ENCODE data around the gene YAP1.
"Not testable (repeated sequence)": the region's sequence is repeated elsewhere in the genome, so short reads cannot be mapped to it uniquely, and the experiment has no call there.

YAP1 gene

GRCh38 chr11:102260241-102260640, 150.0 kb downstream of the YAP1 start:
- no peaks in the 10 kb centered on the region for H3K9me2 ChIP-seq (replicated peaks; ENCODE audit: control insufficient read depth, low read length)
- TF ChIP-seq EZH2phosphoT487 (IDR thresholded peaks at IDR 0.05; ENCODE audit: borderline replicate concordance, low read length) (no peak), CTCF (IDR thresholded peaks at IDR 0.05; ENCODE audit: low read depth, low read length, poor library complexity, severe bottlenecking) (no peak)
- H3K36me3 ChIP-seq (ENCODE audit: control insufficient read depth, low read length): no peaks in the 10 kb centered on the region
- H3K4me3 ChIP-seq (ENCODE audit: low read length): no peak overlapping the region
- H3K4me2 ChIP-seq (ENCODE audit: low read length): no peak overlapping the region
- no peaks in the 10 kb centered on the region for H3K79me2 ChIP-seq (ENCODE audit: control insufficient read depth, low read length)
- H3K27me3 ChIP-seq (ENCODE audit: control insufficient read depth, low read length): peaks cover 4% of the 10 kb centered on the region; the same call in 1 of the 2 replicates
- no peaks in the 10 kb centered on the region for H3F3A ChIP-seq (ENCODE audit: control insufficient read depth, insufficient read depth)
- H3K9me3 ChIP-seq (ENCODE audit: control insufficient read depth, insufficient read depth, low read length): no peaks in the 10 kb centered on the region
- H3K4me1 ChIP-seq (ENCODE audit: control insufficient read depth, low read length): no peaks in the 10 kb centered on the region
- no peak overlapping the region for H3K27ac ChIP-seq (ENCODE audit: low read depth, low read length)
- no peaks in the 10 kb centered on the region for H4K20me1 ChIP-seq (ENCODE audit: control insufficient read depth, insufficient read depth, low read depth, low read length)

GRCh38 chr11:102263379-102264003, 153.2 kb downstream of the YAP1 start:
- Histone ChIP-seq H3K27me3 (ENCODE audit: control insufficient read depth, low read length) (peaks cover 10% of the 10 kb centered on the region; the same call in 1 of the 2 replicates), H3K36me3 (ENCODE audit: control insufficient read depth, low read length) (no peaks in the 10 kb centered on the region)
- TF ChIP-seq EZH2phosphoT487 (IDR thresholded peaks at IDR 0.05; ENCODE audit: borderline replicate concordance, low read length) (no peak), CTCF (IDR thresholded peaks at IDR 0.05; ENCODE audit: low read depth, low read length, poor library complexity, severe bottlenecking) (no peak)

GRCh38 chr11:102264704-102265103, 154.5 kb downstream of the YAP1 start:
- H3K79me2 ChIP-seq (ENCODE audit: control insufficient read depth, low read length); H3K36me3 ChIP-seq (ENCODE audit: control insufficient read depth, low read length); H3F3A ChIP-seq (ENCODE audit: control insufficient read depth, insufficient read depth); H4K20me1 ChIP-seq (ENCODE audit: control insufficient read depth, insufficient read depth, low read depth, low read length); H3K9me2 ChIP-seq (replicated peaks; ENCODE audit: control insufficient read depth, low read length); H3K9me3 ChIP-seq (ENCODE audit: control insufficient read depth, insufficient read depth, low read length); H3K4me3 ChIP-seq (ENCODE audit: low read length); H3K4me2 ChIP-seq (ENCODE audit: low read length); H3K27ac ChIP-seq (ENCODE audit: low read depth, low read length): not testable (repeated sequence)
- H3K27me3 ChIP-seq (ENCODE audit: control insufficient read depth, low read length): peaks cover 20% of the 10 kb centered on the region
- peaks cover 10% of the 10 kb centered on the region for H3K4me1 ChIP-seq (ENCODE audit: control insufficient read depth, low read length)

More at GRCh38 chr11:102263379-102264003, 153.2 kb downstream of the YAP1 start:
- H3K4me3 ChIP-seq (ENCODE audit: low read length): no peak overlapping the region
- no peaks in the 10 kb centered on the region for H3K9me3 ChIP-seq (ENCODE audit: control insufficient read depth, insufficient read depth, low read length)
- H3K9me2 ChIP-seq (replicated peaks; ENCODE audit: control insufficient read depth, low read length): no peaks in the 10 kb centered on the region
- H3K79me2 ChIP-seq (ENCODE audit: control insufficient read depth, low read length): no peaks in the 10 kb centered on the region
- no peaks in the 10 kb centered on the region for H3K4me1 ChIP-seq (ENCODE audit: control insufficient read depth, low read length)
- no peak overlapping the region for H3K4me2 ChIP-seq (ENCODE audit: low read length)
- no peak overlapping the region for H3K27ac ChIP-seq (ENCODE audit: low read depth, low read length)
- no peaks in the 10 kb centered on the region for H3F3A ChIP-seq (ENCODE audit: control insufficient read depth, insufficient read depth)
- no peaks in the 10 kb centered on the region for H4K20me1 ChIP-seq (ENCODE audit: control insufficient read depth, insufficient read depth, low read depth, low read length)

- Histone ChIP-seq H3K36me3 (ENCODE audit: control insufficient read depth, low read length) (no peaks in the 10 kb centered on the region), H3K4me2 (ENCODE audit: low read length) (no peak overlapping the region), H3K9me3 (ENCODE audit: control insufficient read depth, insufficient read depth, low read length) (no peaks in the 10 kb centered on the region), H3K79me2 (ENCODE audit: control insufficient read depth, low read length) (no peaks in the 10 kb centered on the region), H4K20me1 (ENCODE audit: control insufficient read depth, insufficient read depth, low read depth, low read length) (no peaks in the 10 kb centered on the region), H3K27ac (ENCODE audit: low read depth, low read length) (no peak overlapping the region), H3K27me3 (ENCODE audit: control insufficient read depth, low read length) (peaks cover 26% of the 10 kb centered on the region), H3F3A (ENCODE audit: control insufficient read depth, insufficient read depth) (no peaks in the 10 kb centered on the region), H3K4me1 (ENCODE audit: control insufficient read depth, low read length) (peaks cover 13% of the 10 kb centered on the region), H3K4me3 (ENCODE audit: low read length) (no peak overlapping the region), H3K9me2 (replicated peaks; ENCODE audit: control insufficient read depth, low read length) (no peaks in the 10 kb centered on the region)
- TF ChIP-seq EZH2phosphoT487 (IDR thresholded peaks at IDR 0.05; ENCODE audit: borderline replicate concordance, low read length) (no peak), CTCF (IDR thresholded peaks at IDR 0.05; ENCODE audit: low read depth, low read length, poor library complexity, severe bottlenecking) (no peak)
Measured at GRCh38 chr11:102266099-102266498, 155.9 kb downstream of the YAP1 start.
